DOHH2 (cell line): ENCODE results near the gene HMGCL.

Experiments
- H3F3A ChIP-seq: fragments of 200-600 bp; sonication (generic), shearing (Covaris generic); 2 replicates; pipeline ENCODE4 v1.6.0; 2016; ENCODE audit warnings: antibody characterized with exemption, mild to moderate bottlenecking; ENCODE audit not compliant: control insufficient read depth, insufficient read depth
- H3K27ac ChIP-seq: fragments of 200-600 bp; sonication (generic); 2 replicates; pipeline ENCODE4 v1.5.1; 2014; ENCODE audit warnings: low read depth, mild to moderate bottlenecking, low read length, moderate library complexity
- H3K27me3 ChIP-seq: fragments of 200-600 bp; sonication (generic); 2 replicates; pipeline ENCODE4 v1.6.1; 2014; ENCODE audit warnings: mild to moderate bottlenecking, low read length, mixed read lengths; ENCODE audit not compliant: control insufficient read depth
- H3K36me3 ChIP-seq: fragments of 200-600 bp; sonication (generic); 2 replicates; pipeline ENCODE4 v1.6.1; 2014; ENCODE audit warnings: mild to moderate bottlenecking, low read length, moderate library complexity, mixed read lengths; ENCODE audit not compliant: control insufficient read depth
- H3K4me1 ChIP-seq: fragments of 200-600 bp; sonication (generic); 2 replicates; pipeline ENCODE4 v1.6.1; 2014; ENCODE audit warnings: mild to moderate bottlenecking, low read length, mixed read lengths; ENCODE audit not compliant: control insufficient read depth
- H3K4me2 ChIP-seq: fragments of 200-600 bp; sonication (generic); 2 replicates; pipeline ENCODE4 v1.6.0; 2014; ENCODE audit warnings: mild to moderate bottlenecking, low read length, moderate library complexity
- H3K4me3 ChIP-seq: fragments of 200-600 bp; sonication (generic); 2 replicates; pipeline ENCODE4 v1.5.1; 2014; ENCODE audit warnings: mild to moderate bottlenecking, low read length, mixed read lengths
- H3K79me2 ChIP-seq: fragments of 200-600 bp; sonication (generic); 2 replicates; pipeline ENCODE4 v1.6.1; 2014; ENCODE audit warnings: mild to moderate bottlenecking, low read length, mixed read lengths; ENCODE audit not compliant: control insufficient read depth
- H3K9me2 ChIP-seq: fragments of 200-600 bp; sonication (generic); replicated peaks from 2 replicates; pipeline ENCODE4 v1.6.1; 2014; ENCODE audit warnings: mild to moderate bottlenecking, low read length, mixed read lengths; ENCODE audit not compliant: control insufficient read depth
- H3K9me3 ChIP-seq: fragments of 200-600 bp; sonication (generic); 2 replicates; pipeline ENCODE4 v1.6.1; 2014; ENCODE audit warnings: antibody characterized with exemption, low read length, mixed read lengths; ENCODE audit not compliant: control insufficient read depth, insufficient read depth
- H4K20me1 ChIP-seq: fragments of 200-600 bp; sonication (generic); 2 replicates; pipeline ENCODE4 v1.6.0; 2014; ENCODE audit warnings: low read depth, mild to moderate bottlenecking, antibody characterized with exemption, low read length, moderate library complexity; ENCODE audit not compliant: control insufficient read depth, insufficient read depth
- EZH2phosphoT487 ChIP-seq: fragments of 200-600 bp; sonication (generic); IDR thresholded peaks from 2 replicates; pipeline ENCODE4 v1.6.1; 2017; ENCODE audit warnings: borderline replicate concordance, mild to moderate bottlenecking, antibody characterized with exemption, low read length, moderate library complexity, mixed read lengths
- TF ChIP-seq, protein P1 (sequence below): fragments of 200-600 bp; sonication (generic); IDR thresholded peaks from one replicate; pipeline ENCODE4 v1.5.1; 2014; ENCODE audit warnings: antibody characterized with exemption, mild to moderate bottlenecking, low read depth, low read length; ENCODE audit not compliant: poor library complexity, severe bottlenecking

The HMGCL gene

DNA sequence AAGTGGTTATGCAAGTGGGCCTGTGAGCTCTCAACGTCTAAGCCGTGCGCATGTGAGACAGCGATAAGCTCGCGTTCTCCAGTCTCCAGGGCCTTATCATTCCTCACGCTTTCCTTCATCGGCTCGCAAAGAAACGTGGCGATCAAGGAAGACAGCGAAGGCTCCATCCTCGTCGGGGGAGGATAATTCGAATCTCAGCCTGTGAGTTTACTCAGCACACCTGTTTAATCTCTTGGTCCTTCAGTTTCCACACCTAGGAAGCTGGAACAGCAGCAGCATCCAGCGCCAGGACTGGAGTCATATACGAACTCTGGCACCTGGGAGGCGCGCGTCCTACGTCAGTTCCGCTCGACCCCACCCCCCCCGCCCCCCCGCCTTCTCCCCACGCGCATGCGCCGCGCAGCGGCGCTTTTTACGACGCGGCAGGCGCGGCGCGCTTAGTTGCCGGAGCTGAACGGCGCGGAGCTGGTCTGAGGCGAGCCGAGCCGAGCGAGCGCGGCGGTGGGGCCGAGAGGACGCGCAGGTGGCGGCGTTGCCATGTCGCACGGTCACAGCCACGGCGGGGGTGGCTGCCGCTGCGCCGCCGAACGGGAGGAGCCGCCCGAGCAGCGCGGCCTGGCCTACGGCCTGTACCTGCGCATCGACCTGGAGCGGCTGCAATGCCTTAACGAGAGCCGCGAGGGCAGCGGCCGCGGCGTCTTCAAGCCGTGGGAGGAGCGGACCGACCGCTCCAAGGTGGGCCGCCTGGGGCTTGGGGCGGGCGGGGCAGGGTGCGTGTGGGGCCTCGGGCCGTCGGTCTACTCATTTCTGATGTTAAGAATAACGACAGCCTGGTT is 47.0 kb downstream of the HMGCL start, which contains the start of gene PITHD1:
PITHD1 (plus strand) TSS at position 440 of the 836 bp plus-strand sequence; CDS start at position 538, 98 bp downstream.
- Histone ChIP-seq H3F3A (0 out of 2 replicates have a peak, but pooled peaks cover 3% of the 10 kb centered on the region), H3K36me3 (peaks cover 38% of the 10 kb centered on the region), H3K27ac (peak within 1 kb of the TSS; percentile 37), H3K9me2 (no peaks in the 10 kb centered on the region), H3K4me2 (peak within 1 kb of the TSS; percentile 78), H3K4me3 (peak within 1 kb of the TSS; percentile 99), H3K27me3 (no peaks in the 10 kb centered on the region), H3K79me2 (peaks cover 86% of the 10 kb centered on the region), H3K9me3 (no peaks in the 10 kb centered on the region), H3K4me1 (peaks cover 32% of the 10 kb centered on the region), H4K20me1 (peaks cover 6% of the 10 kb centered on the region; the same call in 1 of the 2 replicates)
- no peak for TF ChIP-seq EZH2phosphoT487
- TF ChIP-seq, protein P1, sequence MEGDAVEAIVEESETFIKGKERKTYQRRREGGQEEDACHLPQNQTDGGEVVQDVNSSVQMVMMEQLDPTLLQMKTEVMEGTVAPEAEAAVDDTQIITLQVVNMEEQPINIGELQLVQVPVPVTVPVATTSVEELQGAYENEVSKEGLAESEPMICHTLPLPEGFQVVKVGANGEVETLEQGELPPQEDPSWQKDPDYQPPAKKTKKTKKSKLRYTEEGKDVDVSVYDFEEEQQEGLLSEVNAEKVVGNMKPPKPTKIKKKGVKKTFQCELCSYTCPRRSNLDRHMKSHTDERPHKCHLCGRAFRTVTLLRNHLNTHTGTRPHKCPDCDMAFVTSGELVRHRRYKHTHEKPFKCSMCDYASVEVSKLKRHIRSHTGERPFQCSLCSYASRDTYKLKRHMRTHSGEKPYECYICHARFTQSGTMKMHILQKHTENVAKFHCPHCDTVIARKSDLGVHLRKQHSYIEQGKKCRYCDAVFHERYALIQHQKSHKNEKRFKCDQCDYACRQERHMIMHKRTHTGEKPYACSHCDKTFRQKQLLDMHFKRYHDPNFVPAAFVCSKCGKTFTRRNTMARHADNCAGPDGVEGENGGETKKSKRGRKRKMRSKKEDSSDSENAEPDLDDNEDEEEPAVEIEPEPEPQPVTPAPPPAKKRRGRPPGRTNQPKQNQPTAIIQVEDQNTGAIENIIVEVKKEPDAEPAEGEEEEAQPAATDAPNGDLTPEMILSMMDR, result no peak

DNA sequence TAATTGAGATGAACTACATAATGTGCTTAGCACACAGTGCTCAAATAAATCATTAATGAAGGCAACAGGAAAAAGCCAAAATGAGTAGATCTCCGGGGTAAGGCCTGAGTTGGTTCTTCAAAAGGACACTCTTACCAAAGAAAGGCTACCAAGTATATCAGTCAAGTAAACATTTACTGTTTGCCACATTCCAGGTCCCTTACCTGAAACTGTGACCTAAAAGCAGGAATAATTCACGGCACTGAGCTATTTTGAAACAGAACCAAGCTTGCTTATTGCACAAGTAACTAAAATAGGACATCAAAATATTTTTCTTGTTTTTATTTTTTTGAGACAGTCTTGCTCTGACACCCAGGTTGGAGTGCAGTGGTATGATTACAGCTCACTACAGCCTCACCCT is 49.0 kb downstream of the HMGCL start:
- Histone ChIP-seq H3K4me2 (no peak overlapping the region), H3K79me2 (peaks cover 74% of the 10 kb centered on the region), H4K20me1 (peaks cover 6% of the 10 kb centered on the region; the same call in 1 of the 2 replicates), H3K9me3 (no peaks in the 10 kb centered on the region), H3K4me1 (peaks cover 36% of the 10 kb centered on the region), H3K36me3 (peaks cover 31% of the 10 kb centered on the region), H3F3A (peaks cover 5% of the 10 kb centered on the region; the same call in 1 of the 2 replicates), H3K27me3 (no peaks in the 10 kb centered on the region), H3K4me3 (no peak overlapping the region), H3K9me2 (no peaks in the 10 kb centered on the region), H3K27ac (no peak overlapping the region)
- TF ChIP-seq, protein P1, result no peak
- TF ChIP-seq EZH2phosphoT487, result no peak

DNA sequence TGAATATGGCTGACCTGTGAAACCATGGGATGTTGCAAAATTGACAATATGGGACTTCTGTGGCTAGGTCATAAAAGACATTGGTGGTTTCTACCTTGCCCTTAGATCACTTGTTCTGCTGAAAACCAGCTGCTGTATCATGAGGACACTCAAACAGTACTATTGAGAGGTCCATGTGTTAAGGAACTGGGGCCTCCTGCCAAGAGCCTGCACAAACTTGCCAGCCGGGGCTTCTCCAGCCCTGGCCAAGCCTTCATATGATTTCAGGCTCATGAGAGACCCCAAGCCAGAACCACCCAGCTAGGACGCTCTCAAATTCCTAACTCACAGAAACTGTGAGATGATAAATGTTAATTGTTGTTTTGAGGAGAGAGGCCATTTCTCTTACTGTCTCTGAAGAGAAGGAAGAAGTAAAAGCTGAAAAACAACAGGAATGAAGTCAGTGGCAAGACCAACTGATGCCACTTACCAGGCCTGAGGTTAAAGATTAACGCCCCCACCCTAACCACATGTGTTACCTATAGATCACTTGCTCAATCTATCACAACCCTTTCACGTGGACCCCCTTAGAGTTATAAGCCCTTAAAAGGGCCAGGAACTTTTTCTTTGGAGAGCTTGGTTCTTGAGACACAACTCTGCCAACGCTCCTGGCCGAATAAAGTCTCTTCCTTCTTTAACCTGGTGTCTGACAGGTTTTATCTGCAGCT is 50.9 kb downstream of the HMGCL start:
- H3K4me1 ChIP-seq, result peaks cover 27% of the 10 kb centered on the region
- TF ChIP-seq, protein P1, result no peak
- no peak for TF ChIP-seq EZH2phosphoT487
- no peak overlapping the region for H3K4me2 ChIP-seq
- no peaks in the 10 kb centered on the region for H3K27me3 ChIP-seq
- peaks cover 55% of the 10 kb centered on the region for H3K79me2 ChIP-seq
- peaks cover 14% of the 10 kb centered on the region for H3K36me3 ChIP-seq
- no peak overlapping the region for H3K4me3 ChIP-seq
- H3K9me2 ChIP-seq, result no peaks in the 10 kb centered on the region
- H3F3A ChIP-seq, result peaks cover 5% of the 10 kb centered on the region; the same call in 1 of the 2 replicates
- H3K27ac ChIP-seq, result no peak overlapping the region
- no peaks in the 10 kb centered on the region; the same call in 1 of the 2 replicates for H4K20me1 ChIP-seq
- H3K9me3 ChIP-seq, result no peaks in the 10 kb centered on the region
